Measurements from ENCODE around the gene R3HCC1L. TPM values are rescaled to one million over a fixed set of nuclear protein-coding genes. Genes with fewer than 3 reads are reported as not detected.

Gene R3HCC1L
- total and polyA plus RNA-seq, 2 experiments from 2014 or later, result 5.2 to 12.7 TPM

GRCh38 chr10:98235846-98236245 lies 101.4 kb downstream of the R3HCC1L start:
- DNase-seq (ENCODE audit: low spot score), result no peak
- 87% methylated on average over 5 of the region's 5 CpGs for WGBS (ENCODE audit: low lambda C conversion rate, missing lambda C conversion rate)
- Histone ChIP-seq H3K79me2 (no peaks in the 10 kb centered on the region), H2AFZ (no peak overlapping the region), H3K27ac (no peak overlapping the region), H3K9me3 (ENCODE audit: low read depth) (no peaks in the 10 kb centered on the region), H3K4me2 (no peak overlapping the region), H3K4me1 (ENCODE audit: insufficient read depth) (no peaks in the 10 kb centered on the region), H3K36me3 (replicated peaks; ENCODE audit: insufficient read depth, low read depth) (peaks cover 5% of the 10 kb centered on the region), H4K20me1 (ENCODE audit: insufficient read depth, poor library complexity, severe bottlenecking) (no peaks in the 10 kb centered on the region), H3K27me3 (no peaks in the 10 kb centered on the region), H3K4me3 (no peak overlapping the region), H3K9me2 (replicated peaks; ENCODE audit: insufficient read depth) (no peaks in the 10 kb centered on the region)
- TF ChIP-seq EZH2phosphoT487 (IDR thresholded peaks at IDR 0.05; ENCODE audit: low read depth, severe bottlenecking, unreplicated experiment), result no peak
- no peak for TF ChIP-seq CTCF (IDR thresholded peaks at IDR 0.05; ENCODE audit: poor library complexity)
- TF ChIP-seq EZH2 (IDR thresholded peaks at IDR 0.05; ENCODE audit: borderline replicate concordance), result no peak

GRCh38 chr10:98236862-98237261 lies 102.4 kb downstream of the R3HCC1L start:
- peaks cover 5% of the 10 kb centered on the region for H3K36me3 ChIP-seq (replicated peaks; ENCODE audit: insufficient read depth, low read depth)
- no peaks in the 10 kb centered on the region for H3K79me2 ChIP-seq
- no peaks in the 10 kb centered on the region for H4K20me1 ChIP-seq (ENCODE audit: insufficient read depth, poor library complexity, severe bottlenecking)
- H3K27me3 ChIP-seq, result no peaks in the 10 kb centered on the region
- H3K27ac ChIP-seq, result no peak overlapping the region
- no peaks in the 10 kb centered on the region for H3K9me2 ChIP-seq (replicated peaks; ENCODE audit: insufficient read depth)
- H3K4me3 ChIP-seq, result no peak overlapping the region
- H3K4me1 ChIP-seq (ENCODE audit: insufficient read depth), result no peaks in the 10 kb centered on the region
- no peak for DNase-seq (ENCODE audit: low spot score)
- H3K9me3 ChIP-seq (ENCODE audit: low read depth), result no peaks in the 10 kb centered on the region
- WGBS (ENCODE audit: low lambda C conversion rate, missing lambda C conversion rate), result 79% methylated on average over 5 of the region's 5 CpGs
- H3K4me2 ChIP-seq, result no peak overlapping the region
- TF ChIP-seq EZH2 (IDR thresholded peaks at IDR 0.05; ENCODE audit: borderline replicate concordance) (no peak), CTCF (IDR thresholded peaks at IDR 0.05; ENCODE audit: poor library complexity) (no peak), EZH2phosphoT487 (IDR thresholded peaks at IDR 0.05; ENCODE audit: low read depth, severe bottlenecking, unreplicated experiment) (no peak)
- H2AFZ ChIP-seq, result no peak overlapping the region

GRCh38 chr10:98238391-98238790 lies 103.9 kb downstream of the R3HCC1L start:
- Histone ChIP-seq H3K4me2 (no peak overlapping the region), H3K4me1 (ENCODE audit: insufficient read depth) (no peaks in the 10 kb centered on the region), H3K9me3 (ENCODE audit: low read depth) (no peaks in the 10 kb centered on the region), H3K27ac (no peak overlapping the region), H3K27me3 (no peaks in the 10 kb centered on the region), H3K36me3 (replicated peaks; ENCODE audit: insufficient read depth, low read depth) (peaks cover 5% of the 10 kb centered on the region), H3K79me2 (no peaks in the 10 kb centered on the region), H4K20me1 (ENCODE audit: insufficient read depth, poor library complexity, severe bottlenecking) (no peaks in the 10 kb centered on the region), H2AFZ (no peak overlapping the region), H3K9me2 (replicated peaks; ENCODE audit: insufficient read depth) (no peaks in the 10 kb centered on the region), H3K4me3 (no peak overlapping the region)
- TF ChIP-seq EZH2 (IDR thresholded peaks at IDR 0.05; ENCODE audit: borderline replicate concordance), result no peak
- TF ChIP-seq EZH2phosphoT487 (IDR thresholded peaks at IDR 0.05; ENCODE audit: low read depth, severe bottlenecking, unreplicated experiment), result no peak
- TF ChIP-seq CTCF (IDR thresholded peaks at IDR 0.05; ENCODE audit: poor library complexity), result no peak
- WGBS (ENCODE audit: low lambda C conversion rate, missing lambda C conversion rate), result 100% methylated on average over 1 of the region's 1 CpG
- no peak for DNase-seq (ENCODE audit: low spot score)

- no peak overlapping the region for H3K4me2 ChIP-seq
- no peaks in the 10 kb centered on the region for H3K27me3 ChIP-seq
- no peaks in the 10 kb centered on the region for H4K20me1 ChIP-seq (ENCODE audit: insufficient read depth, poor library complexity, severe bottlenecking)
- 94% methylated on average over 3 of the region's 3 CpGs for WGBS (ENCODE audit: low lambda C conversion rate, missing lambda C conversion rate)
- TF ChIP-seq EZH2 (IDR thresholded peaks at IDR 0.05; ENCODE audit: borderline replicate concordance) (no peak), EZH2phosphoT487 (IDR thresholded peaks at IDR 0.05; ENCODE audit: low read depth, severe bottlenecking, unreplicated experiment) (no peak), CTCF (IDR thresholded peaks at IDR 0.05; ENCODE audit: poor library complexity) (no peak)
- H3K9me2 ChIP-seq (replicated peaks; ENCODE audit: insufficient read depth), result no peaks in the 10 kb centered on the region
- no peaks in the 10 kb centered on the region for H3K9me3 ChIP-seq (ENCODE audit: low read depth)
- no peaks in the 10 kb centered on the region for H3K4me1 ChIP-seq (ENCODE audit: insufficient read depth)
- no peaks in the 10 kb centered on the region for H3K79me2 ChIP-seq
- no peaks in the 10 kb centered on the region for H3K36me3 ChIP-seq (replicated peaks; ENCODE audit: insufficient read depth, low read depth)
- DNase-seq (ENCODE audit: low spot score), result no peak
- no peak overlapping the region for H2AFZ ChIP-seq
- H3K27ac ChIP-seq, result no peak overlapping the region
- no peak overlapping the region for H3K4me3 ChIP-seq
Observed at GRCh38 chr10:98240524-98240923, 106.1 kb downstream of the R3HCC1L start.
